ENCODE results near the gene KIRREL3. TPM values are rescaled to one million over a fixed set of nuclear protein-coding genes. Genes with fewer than 3 reads are reported as not detected.

Gene KIRREL3
- polyA plus RNA-seq, 1 donor (not counting 4 experiments of a cell fraction or from before 2014, with no cell fraction given), result 0.04 TPM

DNA sequence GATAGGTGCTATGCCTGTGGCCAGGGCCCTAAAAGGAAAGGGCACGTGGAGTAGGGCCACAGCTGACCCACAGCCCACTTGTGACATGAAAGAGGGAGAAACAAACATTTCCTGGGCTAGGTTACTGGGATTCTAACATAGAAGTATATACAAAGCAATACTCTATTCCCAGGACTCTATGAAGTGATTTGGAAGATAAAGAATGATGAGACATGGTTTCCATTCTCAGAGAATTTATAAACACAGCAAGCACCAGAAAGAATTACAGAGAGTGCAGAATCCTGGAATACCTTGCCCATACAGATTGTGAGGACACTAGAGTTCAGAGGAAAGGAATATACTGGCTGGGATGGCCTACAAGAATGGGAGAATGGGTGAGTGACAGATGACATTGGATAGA is 86.4 kb downstream of the KIRREL3 start:
- DNase-seq (ENCODE audit: low read depth, low spot score), result no peak
- no peak overlapping the region for H3K4me2 ChIP-seq (ENCODE audit: control insufficient read depth, extremely low read depth, insufficient read depth, low read depth, low read length)
- H3K9me1 ChIP-seq (ENCODE audit: control insufficient read depth, extremely low read depth, insufficient read depth, low read length), result no peaks in the 10 kb centered on the region
- H2AFZ ChIP-seq (ENCODE audit: control insufficient read depth, low read length), result no peak overlapping the region
- no peaks in the 10 kb centered on the region for H3K36me3 ChIP-seq (ENCODE audit: control insufficient read depth in 2 of 2, extremely low read depth in 1 of 2, insufficient read depth in 2 of 2, low read length in 2 of 2)
- H3K79me2 ChIP-seq (ENCODE audit: control insufficient read depth, insufficient read depth, low read length), result no peaks in the 10 kb centered on the region
- H3K27me3 ChIP-seq (ENCODE audit: control insufficient read depth, extremely low read depth, insufficient read depth, low read length), result no peaks in the 10 kb centered on the region
- no peak overlapping the region for H3K4me3 ChIP-seq (ENCODE audit: control insufficient read depth in 2 of 3, extremely low read depth in 1 of 3, insufficient read depth in 2 of 3, low read depth in 1 of 3, low read length in 3 of 3)
- H3K27ac ChIP-seq (ENCODE audit: control insufficient read depth, insufficient read depth, low read length), result no peak overlapping the region
- no peak for FAIRE-seq
- TF ChIP-seq EZH2 (IDR thresholded peaks at IDR 0.05; ENCODE audit: low read length), result no peak
- H3K4me1 ChIP-seq (ENCODE audit: control insufficient read depth, extremely low read depth, insufficient read depth, low read length), result peaks cover 6% of the 10 kb centered on the region
- H4K20me1 ChIP-seq (ENCODE audit: control insufficient read depth, extremely low read depth, insufficient read depth, low read length), result no peaks in the 10 kb centered on the region
- dilution Hi-C loops (cut with MboI; ENCODE audit: extremely low pct_ligation_motif_present, low sequenced_read_pairs), result no loop called here
- no peak overlapping the region for H3K9ac ChIP-seq (ENCODE audit: control insufficient read depth, extremely low read depth, insufficient read depth, low read length)
- H3K9me3 ChIP-seq (ENCODE audit: control insufficient read depth, low read depth, low read length), result no peaks in the 10 kb centered on the region

DNA sequence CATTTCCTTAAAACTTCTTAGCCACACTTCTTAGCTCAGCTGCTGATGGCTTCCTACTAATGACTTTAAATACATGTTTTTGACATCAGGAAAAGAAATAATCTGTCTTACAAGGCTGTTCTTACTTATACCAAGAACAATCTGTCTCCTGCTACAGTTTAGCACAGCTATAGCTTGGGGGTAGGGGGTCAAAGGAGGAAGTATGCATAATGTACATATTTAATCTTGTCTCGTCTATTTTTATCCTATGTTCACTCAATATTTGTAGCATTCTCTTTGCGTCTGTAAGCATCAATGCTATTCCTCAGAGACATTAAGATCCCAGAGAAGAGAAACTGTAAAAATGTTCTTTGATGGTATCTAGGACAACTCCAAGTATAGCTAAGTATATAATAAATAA is 96.0 kb downstream of the KIRREL3 start:
- DNase-seq (ENCODE audit: low read depth, low spot score), result no peak
- no peak overlapping the region for H3K9ac ChIP-seq (ENCODE audit: control insufficient read depth, extremely low read depth, insufficient read depth, low read length)
- H3K27me3 ChIP-seq (ENCODE audit: control insufficient read depth, extremely low read depth, insufficient read depth, low read length), result no peaks in the 10 kb centered on the region
- TF ChIP-seq EZH2 (IDR thresholded peaks at IDR 0.05; ENCODE audit: low read length), result no peak
- TF ChIP-seq, protein P1, sequence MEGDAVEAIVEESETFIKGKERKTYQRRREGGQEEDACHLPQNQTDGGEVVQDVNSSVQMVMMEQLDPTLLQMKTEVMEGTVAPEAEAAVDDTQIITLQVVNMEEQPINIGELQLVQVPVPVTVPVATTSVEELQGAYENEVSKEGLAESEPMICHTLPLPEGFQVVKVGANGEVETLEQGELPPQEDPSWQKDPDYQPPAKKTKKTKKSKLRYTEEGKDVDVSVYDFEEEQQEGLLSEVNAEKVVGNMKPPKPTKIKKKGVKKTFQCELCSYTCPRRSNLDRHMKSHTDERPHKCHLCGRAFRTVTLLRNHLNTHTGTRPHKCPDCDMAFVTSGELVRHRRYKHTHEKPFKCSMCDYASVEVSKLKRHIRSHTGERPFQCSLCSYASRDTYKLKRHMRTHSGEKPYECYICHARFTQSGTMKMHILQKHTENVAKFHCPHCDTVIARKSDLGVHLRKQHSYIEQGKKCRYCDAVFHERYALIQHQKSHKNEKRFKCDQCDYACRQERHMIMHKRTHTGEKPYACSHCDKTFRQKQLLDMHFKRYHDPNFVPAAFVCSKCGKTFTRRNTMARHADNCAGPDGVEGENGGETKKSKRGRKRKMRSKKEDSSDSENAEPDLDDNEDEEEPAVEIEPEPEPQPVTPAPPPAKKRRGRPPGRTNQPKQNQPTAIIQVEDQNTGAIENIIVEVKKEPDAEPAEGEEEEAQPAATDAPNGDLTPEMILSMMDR (optimal IDR thresholded peaks at IDR 0.05 in 1 of 3, IDR thresholded peaks at IDR 0.05 in 1 of 3, conservative IDR thresholded peaks at IDR 0.05 in 1 of 3; ENCODE audit: extremely low read depth in 1 of 3, insufficient read depth in 2 of 3, low read length in 3 of 3), result no peak
- no peaks in the 10 kb centered on the region for H3K9me1 ChIP-seq (ENCODE audit: control insufficient read depth, extremely low read depth, insufficient read depth, low read length)
- no peak overlapping the region for H3K4me2 ChIP-seq (ENCODE audit: control insufficient read depth, extremely low read depth, insufficient read depth, low read depth, low read length)
- no peak for FAIRE-seq
- no peaks in the 10 kb centered on the region for H4K20me1 ChIP-seq (ENCODE audit: control insufficient read depth, extremely low read depth, insufficient read depth, low read length)
- H3K36me3 ChIP-seq (ENCODE audit: control insufficient read depth in 2 of 2, extremely low read depth in 1 of 2, insufficient read depth in 2 of 2, low read length in 2 of 2), result no peaks in the 10 kb centered on the region
- dilution Hi-C loops (cut with MboI; ENCODE audit: extremely low pct_ligation_motif_present, low sequenced_read_pairs), result no loop called here
- no peaks in the 10 kb centered on the region for H3K79me2 ChIP-seq (ENCODE audit: control insufficient read depth, insufficient read depth, low read length)
- no peaks in the 10 kb centered on the region for H3K9me3 ChIP-seq (ENCODE audit: control insufficient read depth, low read depth, low read length)
- H2AFZ ChIP-seq (ENCODE audit: control insufficient read depth, low read length), result no peak overlapping the region
- H3K27ac ChIP-seq (ENCODE audit: control insufficient read depth, insufficient read depth, low read length), result no peak overlapping the region
- H3K4me1 ChIP-seq (ENCODE audit: control insufficient read depth, extremely low read depth, insufficient read depth, low read length), result no peaks in the 10 kb centered on the region
- no peak overlapping the region for H3K4me3 ChIP-seq (ENCODE audit: control insufficient read depth in 2 of 3, extremely low read depth in 1 of 3, insufficient read depth in 2 of 3, low read depth in 1 of 3, low read length in 3 of 3)

DNA sequence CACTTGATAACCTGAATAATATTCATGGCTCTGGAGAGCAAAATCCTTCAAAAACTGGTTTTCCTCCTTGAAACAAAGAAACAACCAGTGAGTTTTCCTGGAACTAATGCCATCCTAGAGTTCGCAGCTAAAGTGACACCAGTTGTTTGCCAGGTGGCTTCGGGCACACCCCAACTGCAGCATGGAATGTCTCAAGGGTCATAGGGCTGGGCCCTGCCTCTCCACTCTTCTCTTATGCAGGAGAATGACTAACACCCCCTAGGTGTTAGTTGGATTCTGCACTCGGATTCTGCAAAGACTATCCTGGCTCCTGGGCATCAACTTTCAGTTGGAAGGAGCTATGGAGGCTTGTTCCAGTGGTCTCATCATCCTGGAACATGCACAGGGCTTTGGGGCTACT is 98.8 kb downstream of the KIRREL3 start:
- H3K27ac ChIP-seq (ENCODE audit: control insufficient read depth, insufficient read depth, low read length), result no peak overlapping the region
- no peaks in the 10 kb centered on the region for H3K4me1 ChIP-seq (ENCODE audit: control insufficient read depth, extremely low read depth, insufficient read depth, low read length)
- H3K9me3 ChIP-seq (ENCODE audit: control insufficient read depth, low read depth, low read length), result no peaks in the 10 kb centered on the region
- H3K4me3 ChIP-seq (ENCODE audit: control insufficient read depth in 2 of 3, extremely low read depth in 1 of 3, insufficient read depth in 2 of 3, low read depth in 1 of 3, low read length in 3 of 3), result no peak overlapping the region
- TF ChIP-seq, protein P1 (optimal IDR thresholded peaks at IDR 0.05 in 1 of 3, IDR thresholded peaks at IDR 0.05 in 1 of 3, conservative IDR thresholded peaks at IDR 0.05 in 1 of 3; ENCODE audit: extremely low read depth in 1 of 3, insufficient read depth in 2 of 3, low read length in 3 of 3), result no peak
- TF ChIP-seq EZH2 (IDR thresholded peaks at IDR 0.05; ENCODE audit: low read length), result no peak
- H3K4me2 ChIP-seq (ENCODE audit: control insufficient read depth, extremely low read depth, insufficient read depth, low read depth, low read length), result no peak overlapping the region
- no peak overlapping the region for H2AFZ ChIP-seq (ENCODE audit: control insufficient read depth, low read length)
- FAIRE-seq (no peak), DNase-seq (ENCODE audit: low read depth, low spot score) (no peak)
- H4K20me1 ChIP-seq (ENCODE audit: control insufficient read depth, extremely low read depth, insufficient read depth, low read length), result no peaks in the 10 kb centered on the region
- H3K9me1 ChIP-seq (ENCODE audit: control insufficient read depth, extremely low read depth, insufficient read depth, low read length), result no peaks in the 10 kb centered on the region
- no peaks in the 10 kb centered on the region for H3K79me2 ChIP-seq (ENCODE audit: control insufficient read depth, insufficient read depth, low read length)
- H3K27me3 ChIP-seq (ENCODE audit: control insufficient read depth, extremely low read depth, insufficient read depth, low read length), result no peaks in the 10 kb centered on the region
- dilution Hi-C loops (cut with MboI; ENCODE audit: extremely low pct_ligation_motif_present, low sequenced_read_pairs), result no loop called here
- no peaks in the 10 kb centered on the region for H3K36me3 ChIP-seq (ENCODE audit: control insufficient read depth in 2 of 2, extremely low read depth in 1 of 2, insufficient read depth in 2 of 2, low read length in 2 of 2)
- H3K9ac ChIP-seq (ENCODE audit: control insufficient read depth, extremely low read depth, insufficient read depth, low read length), result no peak overlapping the region
